Peyer's patch (tissue), 4 donors: ENCODE measurements around the gene CPNE7. TPM values are rescaled to one million over a fixed set of nuclear protein-coding genes. Genes with fewer than 3 reads are reported as not detected.
A peak's percentile ranks its signal among the peaks of the same experiment; 100 is the strongest.

ENCODE experiments used
- DNase-seq, 3 donors: peaks; one replicate each; pipeline ENCODE4 v3.0.0-alpha.2; 2017 to 2019
- H3K27ac ChIP-seq, 4 donors: fragments of 200-600 bp; sonication (generic); one replicate each; pipeline ENCODE4 v1.5.1; 2016 to 2019
- H3K27me3 ChIP-seq, 2 donors: fragments of 200-600 bp; sonication (generic); one replicate each; pipeline ENCODE4 v1.5.1; 2019
- H3K36me3 ChIP-seq, 3 donors: fragments of 200-600 bp; sonication (generic); one replicate each; pipeline ENCODE4 v1.5.1; 2016 to 2019
- H3K4me1 ChIP-seq, 4 donors: fragments of 200-600 bp; sonication (generic); one replicate each; pipeline ENCODE4 v1.5.1; 2016 to 2019
- H3K4me3 ChIP-seq, 4 donors: fragments of 200-600 bp; sonication (generic); 1 replicate in 3 of 4; 2 replicates in 1 of 4; pipeline ENCODE4 v1.5.1; 2016 to 2019; ENCODE audit warnings: mild to moderate bottlenecking in 1 of 4
- H3K9me3 ChIP-seq, 4 donors: fragments of 200-600 bp; sonication (generic); one replicate each; pipeline ENCODE4 v1.5.1; 2016 to 2019; ENCODE audit warnings: mild to moderate bottlenecking in 1 of 4
- POLR2A ChIP-seq, 2 donors: fragments of 450-650 bp; IDR thresholded peaks; one replicate each; pipeline ENCODE4 v1.5.1; 2017; ENCODE audit warnings: antibody characterized with exemption in 2 of 2, mild to moderate bottlenecking in 2 of 2, moderate library complexity in 2 of 2
- total RNA-seq, 4 donors: library from RNA; depleted of rRNA; stranded (reverse); fragments of >200 nt; gene quantifications; one replicate each; pipeline ENCODE4 v1.1.0, GENCODE V29; 2016
- TF ChIP-seq, protein P1 (sequence below), 6 experiments: fragments of 450-650 bp in 4 of 6; fragments of 200-600 bp in 2 of 6; sonication (generic) in 1 of 6; IDR thresholded peaks; one replicate each; pipeline ENCODE4 v1.5.1; 2017 to 2019; ENCODE audit warnings: antibody characterized with exemption in 6 of 6, mild to moderate bottlenecking in 3 of 6, moderate library complexity in 1 of 6

CPNE7 gene
- total RNA-seq, result 10 to 100 TPM in 3 of 4 donors, 1 to 10 TPM in 1; 7.4 to 48.7 (median 13.5) TPM

- DNase-seq, result no peak
- peak within 1 kb of the TSS in 1 of 4 donors; percentile 7 for H3K27ac ChIP-seq
- peaks cover 0 to 5% of the 10 kb centered on the region in 2 donors for H3K27me3 ChIP-seq
- TF ChIP-seq, protein P1, sequence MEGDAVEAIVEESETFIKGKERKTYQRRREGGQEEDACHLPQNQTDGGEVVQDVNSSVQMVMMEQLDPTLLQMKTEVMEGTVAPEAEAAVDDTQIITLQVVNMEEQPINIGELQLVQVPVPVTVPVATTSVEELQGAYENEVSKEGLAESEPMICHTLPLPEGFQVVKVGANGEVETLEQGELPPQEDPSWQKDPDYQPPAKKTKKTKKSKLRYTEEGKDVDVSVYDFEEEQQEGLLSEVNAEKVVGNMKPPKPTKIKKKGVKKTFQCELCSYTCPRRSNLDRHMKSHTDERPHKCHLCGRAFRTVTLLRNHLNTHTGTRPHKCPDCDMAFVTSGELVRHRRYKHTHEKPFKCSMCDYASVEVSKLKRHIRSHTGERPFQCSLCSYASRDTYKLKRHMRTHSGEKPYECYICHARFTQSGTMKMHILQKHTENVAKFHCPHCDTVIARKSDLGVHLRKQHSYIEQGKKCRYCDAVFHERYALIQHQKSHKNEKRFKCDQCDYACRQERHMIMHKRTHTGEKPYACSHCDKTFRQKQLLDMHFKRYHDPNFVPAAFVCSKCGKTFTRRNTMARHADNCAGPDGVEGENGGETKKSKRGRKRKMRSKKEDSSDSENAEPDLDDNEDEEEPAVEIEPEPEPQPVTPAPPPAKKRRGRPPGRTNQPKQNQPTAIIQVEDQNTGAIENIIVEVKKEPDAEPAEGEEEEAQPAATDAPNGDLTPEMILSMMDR (IDR thresholded peaks at IDR 0.05), result no peak
- no peak for TF ChIP-seq POLR2A (IDR thresholded peaks at IDR 0.05)
- H3K9me3 ChIP-seq, result no peaks in the 10 kb centered on the region
- peak within 1 kb of the TSS; percentile 16 to 46 (median 41) for H3K4me3 ChIP-seq
- H3K36me3 ChIP-seq, result no peaks in the 10 kb centered on the region
- H3K4me1 ChIP-seq, result peaks cover 0 to 29% (median 14%) of the 10 kb centered on the region in 4 donors
Observed at GRCh38 chr16:89575247-89576152, at the start of gene CPNE7. Gene CPNE7 (plus strand): TSS chr16:89575758. CDS start chr16:89575898, 140 bp downstream.

- H3K27me3 ChIP-seq, result no peaks in the 10 kb centered on the region
- H3K36me3 ChIP-seq, result peaks cover 0 to 100% (median 0%) of the 10 kb centered on the region in 3 donors
- no peak overlapping the region for H3K4me3 ChIP-seq
- DNase-seq, result no peak
- no peaks in the 10 kb centered on the region for H3K9me3 ChIP-seq
- H3K4me1 ChIP-seq, result peaks cover 0 to 7% (median under 1%) of the 10 kb centered on the region in 4 donors
- no peak for TF ChIP-seq POLR2A (IDR thresholded peaks at IDR 0.05)
- TF ChIP-seq, protein P1 (IDR thresholded peaks at IDR 0.05), result no peak
- no peak overlapping the region for H3K27ac ChIP-seq
Observed at GRCh38 chr16:89529097-89529496, 46.5 kb upstream of the CPNE7 start.

GRCh38 chr16:89530401-89531381 lies 44.9 kb upstream of the CPNE7 start:
- Histone ChIP-seq H3K36me3 (peaks cover 0 to 100% (median 0%) of the 10 kb centered on the region in 3 donors), H3K27ac (no peak overlapping the region), H3K4me3 (no peak overlapping the region), H3K9me3 (no peaks in the 10 kb centered on the region), H3K27me3 (no peaks in the 10 kb centered on the region), H3K4me1 (peaks cover 5 to 19% (median 11%) of the 10 kb centered on the region in 4 donors)
- no peak for DNase-seq
- TF ChIP-seq, protein P1 (IDR thresholded peaks at IDR 0.05), result no peak
- no peak for TF ChIP-seq POLR2A (IDR thresholded peaks at IDR 0.05)

DNA sequence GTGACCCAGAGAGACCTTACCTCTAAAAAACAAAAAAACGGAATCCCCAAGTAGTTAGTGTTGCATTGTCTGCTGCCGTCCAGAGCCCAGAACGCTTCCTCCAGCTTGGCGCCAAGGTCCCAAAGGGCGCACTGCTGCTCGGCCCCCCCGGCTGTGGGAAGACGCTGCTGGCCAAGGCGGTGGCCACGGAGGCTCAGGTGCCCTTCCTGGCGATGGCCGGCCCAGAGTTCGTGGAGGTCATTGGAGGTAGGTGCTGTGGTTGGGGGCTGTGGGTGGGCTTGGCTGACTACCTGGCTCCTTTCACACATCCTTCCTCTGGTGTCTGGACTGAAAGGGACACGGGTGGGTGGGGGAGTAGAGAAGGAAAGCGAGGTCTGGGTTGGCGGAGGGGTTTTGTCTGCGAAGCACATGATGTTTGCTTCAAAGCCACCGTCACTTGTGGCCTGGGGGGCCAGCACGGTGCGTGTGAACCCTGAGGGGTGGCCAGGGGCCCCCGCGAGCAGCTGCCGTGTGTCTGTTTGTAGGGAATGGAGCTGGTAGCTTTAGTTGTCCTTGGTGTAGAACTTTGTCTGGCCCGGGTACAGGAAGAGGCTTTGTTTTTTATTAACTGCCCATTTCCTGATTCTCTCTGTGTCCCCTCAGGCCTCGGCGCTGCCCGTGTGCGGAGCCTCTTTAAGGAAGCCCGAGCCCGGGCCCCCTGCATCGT lies 43.6 kb upstream of the CPNE7 start:
- H3K9me3 ChIP-seq, result no peaks in the 10 kb centered on the region
- H3K27ac ChIP-seq, result no peak overlapping the region
- peaks cover 0 to 95% (median 0%) of the 10 kb centered on the region in 3 donors for H3K36me3 ChIP-seq
- peaks cover 5 to 22% (median 12%) of the 10 kb centered on the region in 4 donors for H3K4me1 ChIP-seq
- TF ChIP-seq, protein P1 (IDR thresholded peaks at IDR 0.05), result no peak
- no peak for TF ChIP-seq POLR2A (IDR thresholded peaks at IDR 0.05)
- no peaks in the 10 kb centered on the region for H3K27me3 ChIP-seq
- no peak for DNase-seq
- H3K4me3 ChIP-seq, result no peak overlapping the region
